HG03196 (cell line): ENCODE data around the gene PGLYRP2.
"Not testable (repeated sequence)": the region's sequence is repeated elsewhere in the genome, so short reads cannot be mapped to it uniquely, and the experiment has no call there.

Experiments
- ATAC-seq: cut with Tn5 transposase; IDR thresholded peaks from one replicate; pipeline ENCODE4 v1.9.1; 2021; ENCODE audit not compliant: unreplicated experiment

PGLYRP2 gene

GRCh38 chr19:15479391-15480345 is at the start of gene PGLYRP2:
PGLYRP2 (minus strand) TSS chr19:15479501; CDS start chr19:15479371, 130 bp downstream.
- ATAC-seq, result no peak

- ATAC-seq, result no peak
Observed at GRCh38 chr19:15527705-15528104, 48.4 kb upstream of the PGLYRP2 start.

GRCh38 chr19:15526408-15526807 is 47.1 kb upstream of the PGLYRP2 start:
- no peak for ATAC-seq

- no peak for ATAC-seq
Observed at GRCh38 chr19:15525291-15525690, 46.0 kb upstream of the PGLYRP2 start.

GRCh38 chr19:15524781-15525180 is 45.5 kb upstream of the PGLYRP2 start:
- no peak for ATAC-seq

- ATAC-seq, result no peak
Observed at GRCh38 chr19:15519433-15519976, 40.2 kb upstream of the PGLYRP2 start.

GRCh38 chr19:15517778-15518177 is 38.5 kb upstream of the PGLYRP2 start:
- no peak for ATAC-seq

- ATAC-seq, result no peak
Observed at GRCh38 chr19:15516363-15516762, 37.1 kb upstream of the PGLYRP2 start.

GRCh38 chr19:15515227-15515625 is 35.9 kb upstream of the PGLYRP2 start:
- ATAC-seq, result not testable (repeated sequence)

- ATAC-seq, result no peak
Observed at GRCh38 chr19:15511671-15512424, 32.5 kb upstream of the PGLYRP2 start.

- no peak for ATAC-seq
Observed at GRCh38 chr19:15508035-15508710, 28.9 kb upstream of the PGLYRP2 start, which contains the start of gene CYP4F22. CYP4F22 (plus strand) TSS chr19:15508525; CDS start chr19:15525337, 16,812 bp downstream.

- ATAC-seq, result no peak
Observed at GRCh38 chr19:15507068-15508034, 28.1 kb upstream of the PGLYRP2 start.

- no peak for ATAC-seq
Observed at GRCh38 chr19:15506074-15506571, 26.8 kb upstream of the PGLYRP2 start.

- ATAC-seq, result no peak
Observed at GRCh38 chr19:15502264-15502663, 23.0 kb upstream of the PGLYRP2 start.

- no peak for ATAC-seq
Observed at GRCh38 chr19:15501596-15501995, 22.3 kb upstream of the PGLYRP2 start.

GRCh38 chr19:15498910-15499309 is 19.6 kb upstream of the PGLYRP2 start:
- ATAC-seq, result no peak

- ATAC-seq, result no peak
Observed at GRCh38 chr19:15498156-15498858, 19.0 kb upstream of the PGLYRP2 start.

GRCh38 chr19:15495151-15495550 is 15.8 kb upstream of the PGLYRP2 start:
- no peak for ATAC-seq
